Iris pigment epithelial cell (primary cell): ENCODE measurements around the gene KLF9.
"Not testable (repeated sequence)": the region's sequence is repeated elsewhere in the genome, so short reads cannot be mapped to it uniquely, and the experiment has no call there.

ENCODE experiments used
- DNase-seq: peaks from one replicate; pipeline ENCODE4 v3.0.0-alpha.2; 2011; ENCODE audit warnings: low read depth

The KLF9 gene

GRCh38 chr9:70405808-70406433 lies 8.5 kb downstream of the KLF9 start:
- no peak for DNase-seq

GRCh38 chr9:70404261-70404660 lies 10.2 kb downstream of the KLF9 start:
- no peak for DNase-seq

- DNase-seq: no peak
These were observed 10.8 kb downstream of the KLF9 start for GRCh38 chr9:70403618-70404025.

- DNase-seq: no peak
These were observed 11.3 kb downstream of the KLF9 start for GRCh38 chr9:70403166-70403565.

- no peak for DNase-seq
These were observed 12.2 kb downstream of the KLF9 start for GRCh38 chr9:70402213-70402612.

GRCh38 chr9:70401241-70401640 lies 13.2 kb downstream of the KLF9 start:
- DNase-seq: not testable (repeated sequence)

GRCh38 chr9:70400107-70400892 lies 14.2 kb downstream of the KLF9 start:
- DNase-seq: no peak

- DNase-seq: no peak
These were observed 15.3 kb downstream of the KLF9 start for GRCh38 chr9:70399141-70399540.

- DNase-seq: no peak
These were observed 16.3 kb downstream of the KLF9 start for GRCh38 chr9:70398145-70398556.

- no peak for DNase-seq
These were observed 18.8 kb downstream of the KLF9 start for GRCh38 chr9:70395652-70396051.

- DNase-seq: no peak
These were observed 21.6 kb downstream of the KLF9 start for GRCh38 chr9:70392850-70393249.

- DNase-seq: no peak
These were observed 22.3 kb downstream of the KLF9 start for GRCh38 chr9:70392189-70392588.

GRCh38 chr9:70390933-70391341 lies 23.5 kb downstream of the KLF9 start:
- DNase-seq: no peak

GRCh38 chr9:70389621-70390266 lies 24.7 kb downstream of the KLF9 start:
- DNase-seq: peak; percentile 63

- DNase-seq: no peak
These were observed 25.3 kb downstream of the KLF9 start for GRCh38 chr9:70389188-70389587.

GRCh38 chr9:70387663-70388062 lies 26.8 kb downstream of the KLF9 start:
- no peak for DNase-seq

- no peak for DNase-seq
These were observed 29.0 kb downstream of the KLF9 start for GRCh38 chr9:70385426-70385825.

GRCh38 chr9:70382709-70383605 lies 31.5 kb downstream of the KLF9 start:
- DNase-seq: no peak

- no peak for DNase-seq
These were observed 32.3 kb downstream of the KLF9 start for GRCh38 chr9:70382046-70382708.

- no peak for DNase-seq
These were observed 39.4 kb downstream of the KLF9 start for GRCh38 chr9:70374962-70375618.

- peak; percentile 16 for DNase-seq
These were observed 47.0 kb downstream of the KLF9 start for GRCh38 chr9:70367305-70367930.
